ENCODE measurements around the gene ZBTB11.
"Not testable (repeated sequence)": the region's sequence is repeated elsewhere in the genome, so short reads cannot be mapped to it uniquely, and the experiment has no call there.

ZBTB11 gene

GRCh38 chr3:101615525-101615924 is 61.4 kb downstream of the ZBTB11 start:
- no peak for DNase-seq

GRCh38 chr3:101613014-101613413 is 63.9 kb downstream of the ZBTB11 start:
- DNase-seq: not testable (repeated sequence)

- no peak for DNase-seq
Observed at GRCh38 chr3:101611023-101611422, 65.9 kb downstream of the ZBTB11 start.

GRCh38 chr3:101605398-101605797 is 71.5 kb downstream of the ZBTB11 start:
- DNase-seq: not testable (repeated sequence)

- DNase-seq: no peak
Observed at GRCh38 chr3:101603184-101603583, 73.7 kb downstream of the ZBTB11 start.

- DNase-seq: no peak
Observed at GRCh38 chr3:101602731-101603130, 74.2 kb downstream of the ZBTB11 start.

All from fibroblast of skin of right biceps (primary cell).